ENCODE data around the gene NACA. TPM values are rescaled to one million over a fixed set of nuclear protein-coding genes. Genes with fewer than 3 reads are reported as not detected.

The NACA gene
- total RNA-seq, 2 donors from 2014 or later, result 509 to 657 TPM

GRCh38 chr12:56723889-56724700, 1.0 kb downstream of the NACA start:
- TF ChIP-seq CTCF (IDR thresholded peaks at IDR 0.05), result no peak
- peak overlapping the region; percentile 84 for H3K4me3 ChIP-seq
- DNase-seq (ENCODE audit: low spot score) (peak; percentile 35), ATAC-seq (ENCODE audit: insufficient number of reproducible peaks, low FRiP score, low read depth) (no peak)
- H3K4me1 ChIP-seq (ENCODE audit: control insufficient read depth in 1 of 2, low read depth in 2 of 2), result peaks cover 34 to 45% of the 10 kb centered on the region in 2 donors
- peak overlapping the region; percentile 85 to 90 for H3K27ac ChIP-seq
- H3K27me3 ChIP-seq (replicated peaks; ENCODE audit: insufficient read depth), result no peaks in the 10 kb centered on the region
- H3K9me3 ChIP-seq, result no peaks in the 10 kb centered on the region
- peaks cover 11% of the 10 kb centered on the region for H3K36me3 ChIP-seq

GRCh38 chr12:56723352-56723751, 1.7 kb downstream of the NACA start:
- Histone ChIP-seq H3K4me3 (peak overlapping the region; percentile 84), H3K36me3 (peaks cover 13% of the 10 kb centered on the region), H3K4me1 (ENCODE audit: control insufficient read depth in 1 of 2, low read depth in 2 of 2) (peaks cover 35 to 45% of the 10 kb centered on the region in 2 donors), H3K27ac (peak overlapping the region in 1 of 2 donors; percentile 85), H3K9me3 (no peaks in the 10 kb centered on the region), H3K27me3 (replicated peaks; ENCODE audit: insufficient read depth) (no peaks in the 10 kb centered on the region)
- TF ChIP-seq CTCF (IDR thresholded peaks at IDR 0.05), result no peak
- ATAC-seq (ENCODE audit: insufficient number of reproducible peaks, low FRiP score, low read depth) (no peak), DNase-seq (ENCODE audit: low spot score) (no peak)

GRCh38 chr12:56722832-56723231, 2.3 kb downstream of the NACA start:
- ATAC-seq (ENCODE audit: insufficient number of reproducible peaks, low FRiP score, low read depth) (no peak), DNase-seq (ENCODE audit: low spot score) (no peak)
- Histone ChIP-seq H3K9me3 (no peaks in the 10 kb centered on the region), H3K27ac (no peak overlapping the region), H3K36me3 (peaks cover 13% of the 10 kb centered on the region), H3K4me1 (ENCODE audit: control insufficient read depth in 1 of 2, low read depth in 2 of 2) (peaks cover 35 to 45% of the 10 kb centered on the region in 2 donors), H3K4me3 (peak overlapping the region; percentile 84), H3K27me3 (replicated peaks; ENCODE audit: insufficient read depth) (no peaks in the 10 kb centered on the region)
- TF ChIP-seq CTCF (IDR thresholded peaks at IDR 0.05), result no peak

GRCh38 chr12:56721721-56722120, 3.4 kb downstream of the NACA start:
- peak overlapping the region; percentile 84 for H3K4me3 ChIP-seq
- H3K27ac ChIP-seq, result no peak overlapping the region
- H3K9me3 ChIP-seq, result no peaks in the 10 kb centered on the region
- no peak for TF ChIP-seq CTCF (IDR thresholded peaks at IDR 0.05)
- H3K27me3 ChIP-seq (replicated peaks; ENCODE audit: insufficient read depth), result no peaks in the 10 kb centered on the region
- DNase-seq (ENCODE audit: low spot score), result no peak
- H3K4me1 ChIP-seq (ENCODE audit: control insufficient read depth in 1 of 2, low read depth in 2 of 2), result peaks cover 39 to 48% of the 10 kb centered on the region in 2 donors
- no peak for ATAC-seq (ENCODE audit: insufficient number of reproducible peaks, low FRiP score, low read depth)
- H3K36me3 ChIP-seq, result peaks cover 17% of the 10 kb centered on the region

GRCh38 chr12:56721216-56721615, 3.9 kb downstream of the NACA start:
- H3K27me3 ChIP-seq (replicated peaks; ENCODE audit: insufficient read depth), result no peaks in the 10 kb centered on the region
- ATAC-seq (ENCODE audit: insufficient number of reproducible peaks, low FRiP score, low read depth) (no peak), DNase-seq (ENCODE audit: low spot score) (no peak)
- no peak for TF ChIP-seq CTCF (IDR thresholded peaks at IDR 0.05)
- peaks cover 41 to 53% of the 10 kb centered on the region in 2 donors for H3K4me1 ChIP-seq (ENCODE audit: control insufficient read depth in 1 of 2, low read depth in 2 of 2)
- H3K27ac ChIP-seq, result no peak overlapping the region
- no peaks in the 10 kb centered on the region for H3K9me3 ChIP-seq
- no peak overlapping the region for H3K4me3 ChIP-seq
- peaks cover 17% of the 10 kb centered on the region for H3K36me3 ChIP-seq

Measured in thoracic aorta (tissue), 2 donors.